GM21423 (cell line): ENCODE data around the gene RYR2.
"Not testable (repeated sequence)": the region's sequence is repeated elsewhere in the genome, so short reads cannot be mapped to it uniquely, and the experiment has no call there.

Experiments
- ATAC-seq: cut with Tn5 transposase; IDR thresholded peaks from one replicate; pipeline ENCODE4 v1.9.1; 2021; ENCODE audit warnings: mild to moderate bottlenecking, moderate library complexity; ENCODE audit not compliant: unreplicated experiment

Gene RYR2

DNA sequence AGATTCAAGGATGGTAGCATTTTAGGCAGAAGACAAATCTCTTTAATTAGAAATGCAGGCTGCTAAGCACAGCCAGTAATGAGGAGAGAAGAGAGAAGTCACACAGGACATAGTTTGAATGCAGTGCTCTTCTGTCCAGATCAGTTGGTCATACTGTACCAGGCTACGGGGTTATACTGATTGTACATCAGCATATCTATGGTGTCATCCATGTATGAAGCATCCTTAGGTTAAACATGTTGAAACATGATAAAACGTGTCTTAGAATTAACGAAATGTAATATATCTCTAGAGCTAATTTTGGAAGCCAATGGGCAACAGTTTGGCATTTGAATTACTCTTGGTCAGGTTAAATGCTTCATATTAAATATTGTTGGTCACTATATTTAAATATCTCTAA lies 199.1 kb downstream of the RYR2 start:
- ATAC-seq, result no peak

- no peak for ATAC-seq
These were observed 202.8 kb downstream of the RYR2 start for GRCh38 chr1:237244778-237245177.

- ATAC-seq, result no peak
These were observed 205.5 kb downstream of the RYR2 start for GRCh38 chr1:237247442-237247841.

DNA sequence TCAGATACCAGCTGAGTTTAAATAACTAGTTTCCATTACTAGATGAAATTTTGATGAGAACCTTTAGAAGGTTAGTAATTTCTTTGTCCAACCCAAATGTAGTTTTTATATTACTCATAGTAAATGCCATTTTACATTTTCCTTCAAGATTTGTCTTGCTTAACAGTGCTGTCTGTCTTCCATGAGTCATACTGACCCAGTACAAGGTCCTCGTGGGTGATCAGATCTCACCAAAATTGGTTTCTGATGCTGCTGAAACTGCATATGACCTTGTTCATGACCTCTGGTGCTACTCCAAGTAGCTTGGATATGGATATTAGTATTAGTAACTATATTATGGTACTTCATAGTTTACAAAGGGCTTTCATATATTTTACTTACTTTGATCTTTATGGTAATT lies 207.1 kb downstream of the RYR2 start:
- no peak for ATAC-seq

DNA sequence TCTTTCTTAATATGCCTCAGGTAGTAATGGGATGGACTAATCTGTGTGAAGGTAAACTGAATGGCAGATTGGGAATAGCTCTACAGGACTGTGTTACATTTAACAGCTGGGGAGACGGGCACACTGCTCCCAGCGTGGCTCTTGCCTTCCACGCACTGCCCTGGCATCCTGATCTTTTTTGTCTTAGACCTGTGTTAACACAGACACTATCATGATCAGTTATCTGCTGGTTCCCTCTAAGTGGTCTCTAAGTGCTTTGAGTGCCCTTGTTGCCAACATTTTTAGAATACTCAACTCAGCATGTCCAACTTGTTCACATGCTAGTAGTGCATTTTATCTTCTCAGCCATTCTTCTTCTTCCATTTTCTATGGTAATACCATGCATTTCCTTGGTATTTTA lies 208.1 kb downstream of the RYR2 start:
- ATAC-seq, result no peak

DNA sequence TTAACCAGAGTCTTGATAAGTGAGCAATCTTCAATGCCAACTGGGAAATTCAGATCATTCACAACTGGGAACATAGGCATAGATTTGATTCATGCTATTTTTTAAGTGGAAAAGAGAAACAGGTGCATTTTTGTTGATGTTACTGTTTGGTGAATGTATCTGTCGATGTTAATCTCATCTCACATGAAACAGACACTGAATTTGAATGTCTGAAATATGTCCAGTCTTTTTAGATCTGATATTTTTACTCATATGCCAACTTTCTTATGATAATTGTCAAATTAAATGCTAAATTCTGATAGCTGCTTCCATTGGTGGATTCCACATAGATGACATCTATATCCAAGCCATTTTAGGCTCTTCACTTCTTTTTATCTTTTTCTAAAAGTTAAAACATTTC lies 213.1 kb downstream of the RYR2 start:
- no peak for ATAC-seq

DNA sequence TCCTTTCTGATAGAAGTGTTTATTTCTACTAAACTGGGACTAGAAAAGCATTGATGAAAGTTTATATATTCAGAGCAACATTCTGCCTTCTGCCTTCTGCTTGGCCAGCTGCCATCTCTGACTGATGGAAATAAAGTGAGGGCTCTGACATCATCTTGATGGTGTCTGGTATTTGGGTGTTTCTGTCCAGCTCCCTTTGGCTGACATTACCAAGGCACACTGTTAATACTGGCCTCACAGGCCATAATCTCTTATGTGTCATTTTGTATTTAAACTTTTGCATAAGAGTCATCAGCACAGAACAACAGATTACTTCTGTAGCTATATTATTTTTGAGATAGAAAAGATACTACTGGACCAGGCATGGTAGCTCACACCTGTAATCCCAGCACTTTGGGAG lies 216.9 kb downstream of the RYR2 start:
- no peak for ATAC-seq

GRCh38 chr1:237261198-237261597 lies 219.2 kb downstream of the RYR2 start:
- ATAC-seq, result no peak

DNA sequence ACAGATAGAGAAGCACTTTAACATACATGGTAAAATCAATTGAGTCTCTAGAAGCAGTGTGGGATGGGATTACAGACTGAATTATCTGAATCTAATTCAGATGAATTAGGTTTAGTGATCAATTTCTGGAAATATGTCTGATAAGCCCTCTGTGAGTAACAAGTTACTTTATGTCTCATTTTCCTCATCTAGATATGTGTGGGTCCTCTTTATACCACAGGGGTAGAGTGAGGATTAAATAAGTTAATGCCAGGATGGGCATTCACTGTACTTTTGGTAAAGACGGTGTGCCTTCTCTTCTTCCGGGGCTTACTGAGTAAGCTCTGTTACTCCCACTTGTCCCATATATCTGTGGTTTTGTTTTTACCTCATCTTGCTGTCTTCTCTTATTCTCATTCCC lies 225.8 kb downstream of the RYR2 start:
- ATAC-seq, result no peak

- no peak for ATAC-seq
These were observed 228.0 kb downstream of the RYR2 start for GRCh38 chr1:237269938-237270337.

- no peak for ATAC-seq
These were observed 228.4 kb downstream of the RYR2 start for GRCh38 chr1:237270353-237270752.

GRCh38 chr1:237277994-237278393 lies 236.0 kb downstream of the RYR2 start:
- not testable (repeated sequence) for ATAC-seq

GRCh38 chr1:237279629-237280028 lies 237.6 kb downstream of the RYR2 start:
- ATAC-seq, result no peak

GRCh38 chr1:237281481-237281880 lies 239.5 kb downstream of the RYR2 start:
- ATAC-seq, result no peak

DNA sequence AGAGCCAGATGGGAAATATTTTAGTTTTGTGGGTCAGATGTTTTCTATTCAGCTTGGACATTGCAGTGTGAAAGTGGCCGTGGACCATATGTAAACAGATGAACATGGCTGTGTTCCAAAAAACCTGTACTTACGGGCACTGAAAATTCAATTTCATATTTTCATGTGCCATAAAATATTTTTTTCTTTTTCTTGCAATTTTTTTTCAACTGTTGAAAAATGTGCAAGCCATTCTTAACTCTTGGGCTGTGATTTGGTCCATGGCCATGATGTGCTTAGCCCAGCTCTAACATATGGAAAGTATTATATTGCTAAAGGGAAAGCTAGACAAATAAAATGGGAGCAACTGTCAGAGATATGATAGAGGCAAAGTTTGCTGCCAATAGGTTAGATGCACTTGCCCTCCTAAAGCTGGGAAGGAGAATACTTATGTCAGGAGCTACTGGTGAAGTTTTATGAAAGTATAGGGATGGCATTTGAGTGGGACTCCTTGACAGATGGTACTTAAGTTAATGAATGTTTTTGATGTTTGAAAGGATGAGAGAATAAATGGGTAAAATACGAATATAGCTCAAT lies 240.3 kb downstream of the RYR2 start:
- no peak for ATAC-seq

DNA sequence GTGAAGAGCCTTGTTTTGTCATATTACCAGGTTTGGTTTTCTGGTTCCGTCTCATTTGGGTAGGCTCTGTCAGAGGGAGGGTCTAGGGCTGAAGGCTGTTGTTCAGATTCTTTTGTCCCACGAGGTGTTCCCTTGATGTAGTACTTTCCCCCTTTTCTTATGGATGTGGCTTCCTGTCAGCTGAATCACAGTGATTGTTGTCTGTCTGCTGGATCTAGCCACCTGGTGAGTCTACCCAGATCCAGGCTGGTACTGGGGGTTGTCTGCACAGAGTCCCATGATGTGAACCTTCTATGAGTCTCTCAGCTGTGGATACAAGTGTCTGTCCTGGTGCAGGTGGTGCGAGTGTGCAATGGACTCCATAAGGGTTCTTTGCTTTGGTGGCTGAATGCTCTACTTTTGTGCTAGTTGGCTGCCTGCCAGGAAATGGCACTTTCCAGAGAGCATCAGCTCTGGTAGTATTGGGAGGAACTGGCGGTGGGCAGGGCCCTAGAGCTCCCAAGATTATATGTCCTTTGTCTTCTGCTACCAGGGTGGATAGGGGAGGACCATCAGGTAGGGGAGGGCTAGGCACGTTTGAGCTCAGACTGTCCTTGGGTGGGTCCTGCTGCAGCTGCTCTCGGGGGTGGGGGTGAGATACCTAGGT lies 246.0 kb downstream of the RYR2 start:
- no peak for ATAC-seq

- ATAC-seq, result no peak
These were observed 251.8 kb downstream of the RYR2 start for GRCh38 chr1:237293804-237294203.

- no peak for ATAC-seq
These were observed 254.9 kb downstream of the RYR2 start for GRCh38 chr1:237296861-237297260.

DNA sequence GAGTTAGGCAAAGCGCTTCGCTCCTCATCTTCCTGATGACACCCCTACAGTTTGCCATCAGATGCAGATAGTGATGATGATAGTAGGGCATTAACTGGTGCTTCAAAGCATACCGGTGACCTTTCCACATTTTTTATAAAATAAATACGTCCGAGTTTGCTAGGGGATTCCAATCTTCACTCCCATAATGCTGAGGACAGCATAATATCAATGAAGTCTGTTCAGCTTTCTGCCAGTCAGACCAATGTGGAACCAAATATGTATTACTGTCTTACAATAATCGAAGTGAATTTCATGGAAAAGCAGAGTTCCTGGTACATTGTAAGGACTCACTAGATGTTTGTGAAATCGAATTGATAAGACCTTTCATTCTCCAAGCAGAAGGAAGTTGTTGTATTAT lies 258.7 kb downstream of the RYR2 start:
- no peak for ATAC-seq

GRCh38 chr1:237303929-237304328 lies 261.9 kb downstream of the RYR2 start:
- ATAC-seq, result no peak

- ATAC-seq, result no peak
These were observed 264.7 kb downstream of the RYR2 start for GRCh38 chr1:237306726-237307125.

GRCh38 chr1:237309595-237310118 lies 267.7 kb downstream of the RYR2 start:
- ATAC-seq, result no peak

DNA sequence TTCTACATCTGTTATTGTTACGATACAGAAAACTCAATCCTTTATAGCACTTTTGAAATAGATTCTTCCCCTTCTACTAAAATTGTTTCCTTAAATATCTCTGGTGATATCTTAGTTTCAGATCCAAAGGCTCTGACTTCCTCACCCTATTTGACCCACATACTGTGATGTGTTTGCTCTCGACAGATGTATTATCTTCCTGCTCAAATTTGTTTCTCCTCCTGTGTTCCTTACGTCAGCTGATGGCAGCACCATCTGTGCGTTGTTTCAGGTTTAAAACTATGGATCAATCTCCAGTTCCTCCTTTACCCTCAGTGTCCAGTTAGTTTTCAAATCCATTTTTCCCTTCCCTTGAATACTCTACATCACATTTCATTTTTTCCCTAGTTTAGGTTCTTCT lies 274.4 kb downstream of the RYR2 start:
- no peak for ATAC-seq
